ENCODE data around the gene CD3E. TPM values are rescaled to one million over a fixed set of nuclear protein-coding genes. Genes with fewer than 3 reads are reported as not detected.
A peak's percentile ranks its signal among the peaks of the same experiment; 100 is the strongest.

Gene CD3E
- total and polyA plus RNA-seq, 2 of the 13 experiments (the other 11 are each of a cell fraction or from before 2014, with no cell fraction given), result not detected

- TF ChIP-seq ZNF24 (IDR thresholded peaks at IDR 0.05) (no peak), ZNF605 (CRISPR knock-in tag; IDR thresholded peaks at IDR 0.05) (0 out of 2 replicates have a peak, but pooled peaks have one; percentile 56), GATAD1 (CRISPR knock-in tag; IDR thresholded peaks at IDR 0.05) (0 out of 2 replicates have a peak, but pooled peaks have one; percentile 29), ZNF619 (CRISPR knock-in tag; IDR thresholded peaks at IDR 0.05) (no peak), RARG (CRISPR knock-in tag; IDR thresholded peaks at IDR 0.05; ENCODE audit: low read depth) (no peak), STAT6 (CRISPR knock-in tag; IDR thresholded peaks at IDR 0.05; ENCODE audit: borderline replicate concordance) (0 out of 2 replicates have a peak, but pooled peaks have one; percentile 69), ZBTB7B (CRISPR knock-in tag; IDR thresholded peaks at IDR 0.05) (no peak), HMG20A (CRISPR knock-in tag; IDR thresholded peaks at IDR 0.05; ENCODE audit: borderline replicate concordance) (0 out of 2 replicates have a peak, but pooled peaks have one; percentile 49), CAMTA2 (CRISPR knock-in tag; IDR thresholded peaks at IDR 0.05; ENCODE audit: borderline replicate concordance) (no peak), ZMYM2 (CRISPR knock-in tag; IDR thresholded peaks at IDR 0.05) (no peak), ZNF614 (CRISPR knock-in tag; IDR thresholded peaks at IDR 0.05; ENCODE audit: borderline replicate concordance) (0 out of 2 replicates have a peak, but pooled peaks have one; percentile 25), XRCC5 (optimal IDR thresholded peaks at IDR 0.05; ENCODE audit: low read length) (peak; percentile 62), ATF2 (CRISPR knock-in tag; IDR thresholded peaks at IDR 0.05) (0 out of 2 replicates have a peak, but pooled peaks have one; percentile 21), PTBP1 (IDR thresholded peaks at IDR 0.05; ENCODE audit: low read depth, low read length, poor library complexity, severe bottlenecking) (no peak), HOXA3 (CRISPR knock-in tag; IDR thresholded peaks at IDR 0.05) (peak; percentile 27; the same call in 1 of the 2 replicates), ZNF607 (CRISPR knock-in tag; IDR thresholded peaks at IDR 0.05; ENCODE audit: borderline replicate concordance) (no peak), SMAD3 (CRISPR knock-in tag; IDR thresholded peaks at IDR 0.05) (0 out of 2 replicates have a peak, but pooled peaks have one; percentile 69), CBX1 (IDR thresholded peaks at IDR 0.05; ENCODE audit: low read depth) (no peak), ISX (CRISPR knock-in tag; conservative IDR thresholded peaks at IDR 0.05) (no peak), HNF1B (CRISPR knock-in tag; IDR thresholded peaks at IDR 0.05) (no peak), REL (CRISPR knock-in tag; conservative IDR thresholded peaks at IDR 0.05) (no peak), THRA (CRISPR knock-in tag; IDR thresholded peaks at IDR 0.05; ENCODE audit: borderline replicate concordance) (no peak), ZMYM4 (CRISPR knock-in tag; IDR thresholded peaks at IDR 0.05) (peak; percentile 80), HDAC2 (CRISPR knock-in tag; IDR thresholded peaks at IDR 0.05) (peak; percentile 39; the same call in 1 of the 2 replicates), MAX (IDR thresholded peaks at IDR 0.05) (peak; percentile 78)
Measured at GRCh38 chr11:118290923-118291322, 13.6 kb upstream of the CD3E start (continued).
